Measurements from ENCODE around the gene MYO10. TPM values are rescaled to one million over a fixed set of nuclear protein-coding genes. Genes with fewer than 3 reads are reported as not detected.
A peak's percentile ranks its signal among the peaks of the same experiment; 100 is the strongest.

The MYO10 gene
- total RNA-seq, 6 donors from 2014 or later: 31.9 to 135 (median 57.7) TPM

DNA sequence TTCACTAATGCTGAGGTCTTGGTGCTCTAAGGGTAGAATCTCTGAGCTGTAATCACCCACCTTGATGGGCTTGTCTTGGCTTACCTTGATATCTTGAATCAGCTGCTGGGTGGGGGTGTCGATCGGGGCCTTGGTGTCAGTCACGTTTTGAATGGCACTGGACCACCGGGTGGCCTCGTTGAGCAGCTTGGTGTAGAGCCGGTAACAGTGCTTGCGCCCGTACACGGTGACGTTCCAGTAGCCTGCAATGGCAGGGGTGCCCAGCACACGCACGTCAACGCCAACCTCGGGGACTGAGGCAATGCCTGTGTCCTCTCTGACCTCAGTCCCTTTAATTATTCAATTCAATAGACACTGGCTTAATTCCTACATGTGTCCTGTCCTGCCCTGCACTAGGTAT is 256.2 kb downstream of the MYO10 start:
- Histone ChIP-seq H3K27me3 (no peaks in the 10 kb centered on the region), H3K4me1 (no peaks in the 10 kb centered on the region), H3K36me3 (peaks cover 20 to 94% (median 74%) of the 10 kb centered on the region in 4 donors), H3K4me3 (no peak overlapping the region), H3K9me3 (no peaks in the 10 kb centered on the region), H3K27ac (no peak overlapping the region)
- ATAC-seq (ENCODE audit: low FRiP score in 2 of 2) (peak in 1 of 2 donors; percentile 52), DNase-seq (peak in 1 of 2 donors; percentile 40)
- 90 to 91% methylated on average over 14 of the region's 14 CpGs for WGBS, 2 donors
- no peak for TF ChIP-seq POLR2A (IDR thresholded peaks at IDR 0.05)
- no peak for TF ChIP-seq POLR2AphosphoS5 (IDR thresholded peaks at IDR 0.05)
- TF ChIP-seq, protein P1, sequence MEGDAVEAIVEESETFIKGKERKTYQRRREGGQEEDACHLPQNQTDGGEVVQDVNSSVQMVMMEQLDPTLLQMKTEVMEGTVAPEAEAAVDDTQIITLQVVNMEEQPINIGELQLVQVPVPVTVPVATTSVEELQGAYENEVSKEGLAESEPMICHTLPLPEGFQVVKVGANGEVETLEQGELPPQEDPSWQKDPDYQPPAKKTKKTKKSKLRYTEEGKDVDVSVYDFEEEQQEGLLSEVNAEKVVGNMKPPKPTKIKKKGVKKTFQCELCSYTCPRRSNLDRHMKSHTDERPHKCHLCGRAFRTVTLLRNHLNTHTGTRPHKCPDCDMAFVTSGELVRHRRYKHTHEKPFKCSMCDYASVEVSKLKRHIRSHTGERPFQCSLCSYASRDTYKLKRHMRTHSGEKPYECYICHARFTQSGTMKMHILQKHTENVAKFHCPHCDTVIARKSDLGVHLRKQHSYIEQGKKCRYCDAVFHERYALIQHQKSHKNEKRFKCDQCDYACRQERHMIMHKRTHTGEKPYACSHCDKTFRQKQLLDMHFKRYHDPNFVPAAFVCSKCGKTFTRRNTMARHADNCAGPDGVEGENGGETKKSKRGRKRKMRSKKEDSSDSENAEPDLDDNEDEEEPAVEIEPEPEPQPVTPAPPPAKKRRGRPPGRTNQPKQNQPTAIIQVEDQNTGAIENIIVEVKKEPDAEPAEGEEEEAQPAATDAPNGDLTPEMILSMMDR (IDR thresholded peaks at IDR 0.05): no peak
- no peak for TF ChIP-seq EP300 (IDR thresholded peaks at IDR 0.05)

DNA sequence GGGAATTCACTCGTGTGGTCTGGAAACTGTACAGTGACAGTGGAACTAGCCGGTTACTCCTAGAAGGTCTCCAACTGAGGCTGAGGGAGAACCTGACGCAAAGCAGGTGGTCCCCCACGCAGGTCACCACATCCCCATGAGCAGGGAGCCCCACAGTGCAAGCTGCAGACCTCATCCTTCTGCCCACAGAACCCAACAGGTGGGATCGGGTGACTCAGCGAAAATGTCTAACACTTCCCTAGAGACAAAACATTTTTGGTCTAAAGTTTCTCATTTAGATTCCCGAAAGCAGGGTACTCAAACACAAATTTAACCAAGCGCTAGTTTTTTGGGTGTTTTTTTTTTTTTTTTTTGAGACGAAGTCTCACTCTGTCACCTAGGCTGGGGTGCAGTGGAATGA is 256.9 kb downstream of the MYO10 start:
- DNase-seq (no peak), ATAC-seq (ENCODE audit: low FRiP score in 2 of 2) (peak in 1 of 2 donors; percentile 12)
- H3K27me3 ChIP-seq: no peaks in the 10 kb centered on the region
- H3K36me3 ChIP-seq: peaks cover 20 to 94% (median 76%) of the 10 kb centered on the region in 4 donors
- no peak overlapping the region for H3K4me3 ChIP-seq
- no peak for TF ChIP-seq POLR2A (IDR thresholded peaks at IDR 0.05)
- TF ChIP-seq EP300 (IDR thresholded peaks at IDR 0.05): no peak
- TF ChIP-seq, protein P1 (IDR thresholded peaks at IDR 0.05): no peak
- TF ChIP-seq POLR2AphosphoS5 (IDR thresholded peaks at IDR 0.05): no peak
- H3K27ac ChIP-seq: no peak overlapping the region
- no peaks in the 10 kb centered on the region for H3K9me3 ChIP-seq
- 88 to 91% methylated on average over 6 to 9 of the region's 9 CpGs for WGBS, 2 donors
- no peaks in the 10 kb centered on the region for H3K4me1 ChIP-seq

DNA sequence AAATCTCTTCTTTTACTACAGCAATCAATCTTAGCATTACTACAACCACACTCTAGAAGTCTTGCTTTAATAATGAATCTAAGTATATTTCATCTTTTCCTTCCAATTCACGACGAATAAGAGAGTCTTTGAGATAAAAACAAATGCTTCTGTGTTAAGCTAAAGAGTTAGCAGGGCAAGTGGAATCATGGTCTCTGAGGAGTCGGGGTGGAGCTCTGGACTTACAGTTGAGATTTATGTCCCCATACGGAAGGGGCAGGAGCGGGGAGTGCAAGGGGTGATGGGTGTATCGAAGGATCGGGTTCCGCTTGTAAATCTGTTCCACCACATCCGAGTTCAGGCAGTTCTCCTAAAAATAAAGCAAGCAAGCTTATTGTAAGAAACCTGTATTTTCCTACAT is 260.3 kb downstream of the MYO10 start:
- Histone ChIP-seq H3K36me3 (peaks cover 20 to 94% (median 70%) of the 10 kb centered on the region in 4 donors), H3K27ac (no peak overlapping the region), H3K4me3 (no peak overlapping the region), H3K4me1 (no peaks in the 10 kb centered on the region), H3K27me3 (no peaks in the 10 kb centered on the region), H3K9me3 (no peaks in the 10 kb centered on the region)
- no peak for DNase-seq
- no peak for ATAC-seq (ENCODE audit: low FRiP score in 2 of 2)
- TF ChIP-seq, protein P1 (IDR thresholded peaks at IDR 0.05): no peak
- TF ChIP-seq EP300 (IDR thresholded peaks at IDR 0.05): no peak
- 90% methylated on average over 9 of the region's 9 CpGs for WGBS, 2 donors

DNA sequence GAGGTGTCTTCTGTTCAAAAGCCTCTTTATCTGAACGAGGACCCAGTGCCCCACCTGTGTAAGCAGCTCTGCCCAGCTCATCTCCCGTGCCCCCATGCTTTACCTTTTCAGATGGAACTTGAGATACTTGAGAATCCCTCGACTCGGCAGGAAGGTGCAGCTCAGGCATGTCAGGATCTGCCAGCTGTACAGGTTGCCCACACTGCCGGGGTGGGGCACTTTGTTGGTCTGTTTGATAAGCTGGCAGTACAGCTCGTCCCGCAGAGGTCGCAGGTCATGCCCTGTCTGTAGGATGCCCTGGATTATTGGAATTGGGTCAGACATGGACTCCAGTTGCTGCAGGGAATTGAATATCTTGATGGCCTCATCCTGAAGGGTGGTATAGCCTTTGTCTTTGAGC is 261.3 kb downstream of the MYO10 start:
- no peaks in the 10 kb centered on the region for H3K9me3 ChIP-seq
- peaks cover 0 to 3% (median 0%) of the 10 kb centered on the region in 4 donors for H3K4me1 ChIP-seq
- DNase-seq (no peak), ATAC-seq (ENCODE audit: low FRiP score in 2 of 2) (no peak)
- H3K27ac ChIP-seq: no peak overlapping the region
- H3K4me3 ChIP-seq: no peak overlapping the region
- no peak for TF ChIP-seq POLR2AphosphoS5 (IDR thresholded peaks at IDR 0.05)
- TF ChIP-seq POLR2A (IDR thresholded peaks at IDR 0.05): no peak
- no peak for TF ChIP-seq EP300 (IDR thresholded peaks at IDR 0.05)
- TF ChIP-seq, protein P1 (IDR thresholded peaks at IDR 0.05): no peak
- 91 to 94% methylated on average over 2 to 8 of the region's 8 CpGs for WGBS, 2 donors
- H3K27me3 ChIP-seq: no peaks in the 10 kb centered on the region
- H3K36me3 ChIP-seq: peaks cover 18 to 94% (median 65%) of the 10 kb centered on the region in 4 donors

All from upper lobe of left lung (tissue), 6 donors.